Calu3 (cell line): Measurements from ENCODE around the gene GPR68. TPM values are rescaled to one million over a fixed set of nuclear protein-coding genes. Genes with fewer than 3 reads are reported as not detected.

Experiments used
- BruUV-seq: library from RNA; stranded (reverse); fragments of 400-500 nt; replicated peaks from 2 replicates; lab custom pipeline; 2021; lab: Mats Ljungman, UMichigan
- CTCF ChIA-PET: fragments of 300-600 bp; sonication (Branson Sonifier 250); formaldehyde crosslinking; loops from one replicate; lab custom pipeline; 2022; ENCODE audit warnings: antibody characterized with exemption; lab: Charles Lee
- DNase-seq: peaks from one replicate; pipeline ENCODE4 v3.0.0; 2022
- H3K27ac Mint-ChIP-seq: one replicate; pipeline ENCODE4 v1.8.0; 2022; ENCODE audit warnings: mixed read lengths; ENCODE audit not compliant: unreplicated experiment
- H3K27me3 Mint-ChIP-seq: one replicate; pipeline ENCODE4 v1.8.0; 2022; ENCODE audit warnings: mixed read lengths; ENCODE audit not compliant: unreplicated experiment
- H3K36me3 Mint-ChIP-seq: one replicate; pipeline ENCODE4 v1.8.0; 2022; ENCODE audit warnings: mild to moderate bottlenecking, moderate library complexity, mixed read lengths; ENCODE audit not compliant: insufficient read depth, unreplicated experiment
- H3K4me1 Mint-ChIP-seq: one replicate; pipeline ENCODE4 v1.8.0; 2022; ENCODE audit warnings: mild to moderate bottlenecking, low read depth, mixed read lengths; ENCODE audit not compliant: unreplicated experiment
- H3K4me3 Mint-ChIP-seq: one replicate; pipeline ENCODE4 v1.8.0; 2022; ENCODE audit warnings: mild to moderate bottlenecking, low read depth, moderate library complexity, mixed read lengths; ENCODE audit not compliant: unreplicated experiment
- H3K9me3 Mint-ChIP-seq: one replicate; pipeline ENCODE4 v1.8.0; 2022; ENCODE audit warnings: low read depth, mixed read lengths; ENCODE audit not compliant: unreplicated experiment
- intact Hi-C: fragments of 100-400 bp; cut with micrococcal nuclease; formaldehyde crosslinking; loops from one replicate; pipeline ENCODE4 v1.10.0; 2022; ENCODE audit not compliant: unreplicated experiment
- total RNA-seq: library from RNA; stranded (reverse); gene quantifications from 2 replicates; pipeline ENCODE4 v1.2.3, GENCODE V29; 2022
- TF ChIP-seq, protein P1 (sequence below): fragments of 200-600 bp; IDR thresholded peaks from one replicate; pipeline ENCODE4 v1.8.0; 2022; ENCODE audit warnings: antibody characterized with exemption; ENCODE audit not compliant: unreplicated experiment

Gene GPR68
- total RNA-seq, 1 experiment from 2014 or later, result not detected

DNA sequence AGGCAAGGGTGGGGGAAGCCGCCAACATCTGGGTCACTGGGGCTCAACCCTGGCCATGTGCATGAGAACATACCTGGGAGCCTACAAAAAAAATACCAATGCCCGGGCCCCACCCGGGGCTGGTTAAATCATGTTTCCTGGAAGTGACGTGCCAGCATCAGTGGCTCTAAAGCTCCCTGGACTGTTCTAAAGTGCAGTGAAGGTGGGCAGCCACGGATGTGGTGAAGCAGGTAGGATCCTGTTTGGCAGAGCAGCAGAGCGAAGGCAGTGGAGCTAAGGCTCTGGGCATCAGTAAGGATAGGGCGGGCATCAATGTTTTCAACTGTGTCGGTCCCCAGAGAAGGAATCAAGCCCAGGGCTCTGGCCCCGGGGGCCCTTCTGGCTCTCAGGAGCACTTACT is 525 bp upstream of the GPR68 start:
- no TSS peak for BruUV-seq
- TF ChIP-seq, protein P1, sequence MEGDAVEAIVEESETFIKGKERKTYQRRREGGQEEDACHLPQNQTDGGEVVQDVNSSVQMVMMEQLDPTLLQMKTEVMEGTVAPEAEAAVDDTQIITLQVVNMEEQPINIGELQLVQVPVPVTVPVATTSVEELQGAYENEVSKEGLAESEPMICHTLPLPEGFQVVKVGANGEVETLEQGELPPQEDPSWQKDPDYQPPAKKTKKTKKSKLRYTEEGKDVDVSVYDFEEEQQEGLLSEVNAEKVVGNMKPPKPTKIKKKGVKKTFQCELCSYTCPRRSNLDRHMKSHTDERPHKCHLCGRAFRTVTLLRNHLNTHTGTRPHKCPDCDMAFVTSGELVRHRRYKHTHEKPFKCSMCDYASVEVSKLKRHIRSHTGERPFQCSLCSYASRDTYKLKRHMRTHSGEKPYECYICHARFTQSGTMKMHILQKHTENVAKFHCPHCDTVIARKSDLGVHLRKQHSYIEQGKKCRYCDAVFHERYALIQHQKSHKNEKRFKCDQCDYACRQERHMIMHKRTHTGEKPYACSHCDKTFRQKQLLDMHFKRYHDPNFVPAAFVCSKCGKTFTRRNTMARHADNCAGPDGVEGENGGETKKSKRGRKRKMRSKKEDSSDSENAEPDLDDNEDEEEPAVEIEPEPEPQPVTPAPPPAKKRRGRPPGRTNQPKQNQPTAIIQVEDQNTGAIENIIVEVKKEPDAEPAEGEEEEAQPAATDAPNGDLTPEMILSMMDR, result no peak
- intact Hi-C loops, result no loop called here
- Mint-ChIP-seq H3K27me3 (peaks cover 37% of the 10 kb centered on the region), H3K27ac (no peak overlapping the region), H3K4me3 (no peak overlapping the region), H3K9me3 (no peaks in the 10 kb centered on the region), H3K36me3 (peaks cover under 1% of the 10 kb centered on the region), H3K4me1 (peaks cover 6% of the 10 kb centered on the region)
- no peak for DNase-seq
- CTCF ChIA-PET, result no interaction called here

DNA sequence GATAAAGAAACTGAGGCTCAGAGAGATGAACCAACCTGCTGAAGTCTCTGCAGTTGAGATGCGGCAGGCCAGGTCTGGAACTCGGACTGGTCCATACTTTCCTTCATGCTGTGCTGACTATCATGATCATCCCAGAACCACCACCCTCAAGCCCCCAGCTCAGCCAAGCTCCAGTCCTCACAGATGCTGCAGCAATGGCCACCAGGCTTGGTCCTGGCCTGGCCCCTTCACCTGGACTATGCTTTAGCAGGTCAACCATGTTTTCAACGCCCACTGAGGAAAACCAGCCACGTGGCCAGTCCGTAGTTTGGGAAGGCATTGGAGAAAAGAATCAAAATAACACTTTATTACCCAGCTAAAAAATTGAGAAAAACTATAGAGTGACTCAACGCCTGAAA is 1.4 kb downstream of the GPR68 start:
- DNase-seq, result no peak
- Mint-ChIP-seq H3K4me1 (no peaks in the 10 kb centered on the region), H3K36me3 (no peaks in the 10 kb centered on the region), H3K9me3 (no peaks in the 10 kb centered on the region), H3K27me3 (peaks cover 55% of the 10 kb centered on the region), H3K4me3 (no peak overlapping the region), H3K27ac (no peak overlapping the region)
- TF ChIP-seq, protein P1, result no peak
- CTCF ChIA-PET, result no interaction called here
- intact Hi-C loops, result no loop called here
- BruUV-seq, result no TSS peak

DNA sequence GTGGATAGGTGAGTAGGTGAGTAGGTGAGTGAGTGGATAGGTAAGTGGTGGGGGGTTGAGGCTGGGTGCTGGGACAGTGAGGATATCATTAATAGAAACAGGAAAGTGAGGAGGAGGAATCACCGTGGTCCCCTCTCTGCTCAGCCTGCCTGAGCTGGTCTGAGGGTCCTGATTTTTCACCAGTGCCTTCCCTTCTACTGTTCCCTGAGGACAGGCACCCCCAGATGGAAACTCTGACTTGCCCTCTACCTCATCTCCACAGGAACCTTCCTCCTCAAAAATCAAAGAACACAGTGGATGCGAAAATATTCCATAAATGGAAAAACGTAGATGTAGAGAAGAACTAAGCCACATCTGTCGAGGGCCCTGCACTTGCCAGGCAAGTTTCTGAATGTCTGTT is 1.9 kb downstream of the GPR68 start:
- CTCF ChIA-PET, result no interaction called here

DNA sequence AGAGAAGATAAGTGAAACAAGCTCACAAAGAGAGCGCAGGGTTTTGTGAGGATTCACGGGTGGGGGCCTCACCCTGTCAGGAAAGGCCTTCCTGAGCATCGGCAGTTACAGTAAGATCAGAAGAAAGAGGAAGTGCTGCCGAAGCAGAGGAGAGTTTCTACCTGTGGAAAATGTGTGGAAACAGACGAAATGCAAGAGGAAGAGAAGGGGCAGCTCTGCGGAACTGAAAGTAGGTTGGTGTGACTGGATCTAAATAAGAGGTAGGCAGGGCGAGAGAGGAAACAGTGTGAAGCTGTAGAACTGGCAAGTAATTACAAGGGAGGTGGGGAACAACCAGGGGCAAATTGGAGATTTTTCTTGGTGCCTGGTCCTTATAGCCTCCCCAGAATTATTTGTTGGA is 2.6 kb downstream of the GPR68 start:
- TF ChIP-seq, protein P1, result no peak
- BruUV-seq, result no TSS peak
- Mint-ChIP-seq H3K27me3 (peaks cover 55% of the 10 kb centered on the region), H3K4me1 (no peaks in the 10 kb centered on the region), H3K9me3 (no peaks in the 10 kb centered on the region), H3K27ac (no peak overlapping the region), H3K36me3 (no peaks in the 10 kb centered on the region), H3K4me3 (no peak overlapping the region)
- intact Hi-C loops, result no loop called here
- CTCF ChIA-PET, result no interaction called here
- DNase-seq, result no peak

More for the DNA sequence above, 1.9 kb downstream of the GPR68 start:
- H3K4me1 Mint-ChIP-seq, result no peaks in the 10 kb centered on the region
- no peaks in the 10 kb centered on the region for H3K36me3 Mint-ChIP-seq
- no peak overlapping the region for H3K4me3 Mint-ChIP-seq
- no peak for DNase-seq
- TF ChIP-seq, protein P1, result no peak
- no peak overlapping the region for H3K27ac Mint-ChIP-seq
- BruUV-seq, result no TSS peak
- H3K9me3 Mint-ChIP-seq, result no peaks in the 10 kb centered on the region
- peaks cover 55% of the 10 kb centered on the region for H3K27me3 Mint-ChIP-seq
- intact Hi-C loops, result no loop called here
